Heart left ventricle (tissue), 13 donors: ENCODE data around the gene PELO.
"Not testable (repeated sequence)": the region's sequence is repeated elsewhere in the genome, so short reads cannot be mapped to it uniquely, and the experiment has no call there.

ENCODE experiments used
- POLR2A ChIP-seq, 2 donors: fragments of 450-650 bp; IDR thresholded peaks; one replicate each; pipeline ENCODE4 v1.6.1; 2017; ENCODE audit warnings: antibody characterized with exemption in 2 of 2, mild to moderate bottlenecking in 2 of 2, moderate library complexity in 2 of 2
- TF ChIP-seq, protein P1 (sequence below), 12 donors: fragments of 200-600 bp; sonication (generic) in 4 of 12; IDR thresholded peaks; one replicate each; pipeline versions ENCODE4 v1.5.0 to v1.8.0; 2018 to 2022; ENCODE audit warnings: antibody characterized with exemption in 12 of 12, mild to moderate bottlenecking in 5 of 12
- donor health status: ischemic (EF 13 %, LVEDD 7.1; RV severe dilation, severe dysfunction).
- donor health status: DM: no; HTN: yes; CAD: no.
- donor health status: DM: no; HTN: no; CAD: no.
- donor health status: ischemic (EF 25% LVEDD 6.9; RV normal size, moderate dysfunction).
- donor health status: ischemic (EF 25% LVEDD 5.7; RV mildly dilated, moderate dysfunction).
- donor health status: ischemic (EF 35%, LVEDD 5.7; RV mildly dilated, moderate dysfunction).
- donor health status: nonischemic (EF 11% LVEDD 7.7; RV severe dilation, severe dysfunction).
- donor health status: DM: yes; HTN: yes; CAD: no.
- donor health status: PGD.
- donor health status: ischemic (EF 29% LVEDD 5.4; RV normal size, mild dysfunction).
- donor health status: nonischemic (EF 23%, LVEDD 6.1; RV moderate dilation, normal function).

DNA sequence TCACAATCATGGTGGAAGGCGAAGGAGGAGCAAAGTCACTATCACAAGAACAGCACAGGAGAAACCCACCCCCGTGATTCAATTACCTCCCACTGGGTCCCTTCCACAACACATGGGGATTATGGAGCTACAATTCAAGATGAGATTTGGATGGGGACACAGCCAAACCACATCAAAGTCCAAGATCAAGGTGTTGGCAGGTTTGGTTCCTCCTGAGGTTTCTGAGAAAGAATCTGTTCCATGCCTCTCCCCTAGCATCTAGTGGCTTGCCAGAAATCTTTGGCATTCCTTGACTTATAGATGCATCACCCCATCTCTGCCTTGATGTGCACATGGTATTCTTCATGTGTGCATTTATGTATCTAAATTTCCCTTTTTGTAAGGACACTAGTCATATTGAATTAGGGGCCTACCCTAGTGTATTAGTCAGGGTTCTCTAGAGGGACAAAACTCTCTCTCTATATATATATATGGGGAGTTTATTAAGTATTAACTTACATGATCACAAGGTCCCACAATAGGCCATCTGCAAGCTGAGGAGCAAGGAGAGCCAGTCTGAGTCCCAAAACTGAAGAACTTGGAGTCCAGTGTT, 42.8 kb upstream of the PELO start:
- TF ChIP-seq, protein P1, sequence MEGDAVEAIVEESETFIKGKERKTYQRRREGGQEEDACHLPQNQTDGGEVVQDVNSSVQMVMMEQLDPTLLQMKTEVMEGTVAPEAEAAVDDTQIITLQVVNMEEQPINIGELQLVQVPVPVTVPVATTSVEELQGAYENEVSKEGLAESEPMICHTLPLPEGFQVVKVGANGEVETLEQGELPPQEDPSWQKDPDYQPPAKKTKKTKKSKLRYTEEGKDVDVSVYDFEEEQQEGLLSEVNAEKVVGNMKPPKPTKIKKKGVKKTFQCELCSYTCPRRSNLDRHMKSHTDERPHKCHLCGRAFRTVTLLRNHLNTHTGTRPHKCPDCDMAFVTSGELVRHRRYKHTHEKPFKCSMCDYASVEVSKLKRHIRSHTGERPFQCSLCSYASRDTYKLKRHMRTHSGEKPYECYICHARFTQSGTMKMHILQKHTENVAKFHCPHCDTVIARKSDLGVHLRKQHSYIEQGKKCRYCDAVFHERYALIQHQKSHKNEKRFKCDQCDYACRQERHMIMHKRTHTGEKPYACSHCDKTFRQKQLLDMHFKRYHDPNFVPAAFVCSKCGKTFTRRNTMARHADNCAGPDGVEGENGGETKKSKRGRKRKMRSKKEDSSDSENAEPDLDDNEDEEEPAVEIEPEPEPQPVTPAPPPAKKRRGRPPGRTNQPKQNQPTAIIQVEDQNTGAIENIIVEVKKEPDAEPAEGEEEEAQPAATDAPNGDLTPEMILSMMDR (IDR thresholded peaks at IDR 0.05): not testable (repeated sequence)
- not testable (repeated sequence) for TF ChIP-seq POLR2A (IDR thresholded peaks at IDR 0.05)
